ENCODE data around the gene KIF3C. TPM values are rescaled to one million over a fixed set of nuclear protein-coding genes. Genes with fewer than 3 reads are reported as not detected.
"Not testable (repeated sequence)": the region's sequence is repeated elsewhere in the genome, so short reads cannot be mapped to it uniquely, and the experiment has no call there.

Gene KIF3C
- total RNA-seq, 1 experiment from 2014 or later, result 25.8 TPM

DNA sequence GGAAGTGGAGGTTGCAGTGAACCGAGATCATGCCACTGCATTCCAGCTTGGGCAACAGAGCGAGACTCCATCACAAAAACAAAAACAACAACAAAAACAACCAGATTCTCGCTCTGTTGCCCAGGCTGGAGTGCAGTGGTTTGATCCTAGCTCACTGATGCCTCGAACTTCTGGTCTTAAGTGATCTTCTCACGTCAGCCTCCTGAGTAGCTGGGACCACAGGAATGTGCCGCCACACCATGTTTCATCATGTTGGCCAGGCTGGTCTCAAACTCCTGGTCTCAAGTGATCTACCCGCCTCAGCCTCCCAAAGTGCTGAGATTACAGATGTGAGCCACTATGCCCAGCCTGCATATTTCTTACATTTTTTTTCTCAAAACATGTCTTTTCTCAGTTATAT lies 64.9 kb downstream of the KIF3C start:
- DNase-seq (ENCODE audit: low read depth), result peak; percentile 13

DNA sequence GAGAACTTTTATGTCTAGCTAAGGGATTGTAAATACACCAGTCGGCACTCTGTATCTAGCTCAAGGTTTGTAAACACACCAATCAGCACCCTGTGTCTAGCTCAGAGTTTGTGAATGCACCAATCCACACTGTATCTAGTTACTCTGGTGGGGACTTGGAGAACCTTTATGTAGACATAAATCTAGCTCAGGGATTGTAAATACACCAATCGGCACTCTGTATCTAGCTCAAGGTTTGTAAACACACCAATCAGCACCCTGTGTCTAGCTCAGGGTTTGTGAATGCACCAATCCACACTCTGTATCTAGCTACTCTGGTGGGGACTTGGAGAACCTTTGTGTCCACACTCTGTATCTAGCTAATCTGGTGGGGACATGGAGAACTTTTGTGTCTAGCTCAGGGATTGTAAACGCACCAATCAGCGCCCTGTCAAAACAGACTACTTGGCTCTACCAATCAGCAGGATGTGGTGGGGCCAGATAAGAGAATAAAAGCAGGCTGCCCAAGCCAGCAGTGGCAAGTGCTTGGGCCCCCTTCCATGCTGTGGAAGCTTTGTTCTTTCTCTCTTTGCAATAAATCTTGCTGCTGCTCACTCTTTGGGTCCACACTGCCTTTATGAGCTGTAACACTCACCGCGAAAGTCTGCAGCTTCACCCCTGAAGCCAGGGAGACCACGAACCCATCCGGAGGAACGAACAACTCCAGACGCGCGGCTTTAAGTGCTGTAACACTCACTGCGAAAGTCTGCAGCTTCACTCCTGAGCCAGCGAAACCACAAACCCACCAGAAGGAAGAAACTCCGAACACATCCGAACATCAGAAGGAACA lies 66.1 kb downstream of the KIF3C start:
- DNase-seq (ENCODE audit: low read depth), result not testable (repeated sequence)

DNA sequence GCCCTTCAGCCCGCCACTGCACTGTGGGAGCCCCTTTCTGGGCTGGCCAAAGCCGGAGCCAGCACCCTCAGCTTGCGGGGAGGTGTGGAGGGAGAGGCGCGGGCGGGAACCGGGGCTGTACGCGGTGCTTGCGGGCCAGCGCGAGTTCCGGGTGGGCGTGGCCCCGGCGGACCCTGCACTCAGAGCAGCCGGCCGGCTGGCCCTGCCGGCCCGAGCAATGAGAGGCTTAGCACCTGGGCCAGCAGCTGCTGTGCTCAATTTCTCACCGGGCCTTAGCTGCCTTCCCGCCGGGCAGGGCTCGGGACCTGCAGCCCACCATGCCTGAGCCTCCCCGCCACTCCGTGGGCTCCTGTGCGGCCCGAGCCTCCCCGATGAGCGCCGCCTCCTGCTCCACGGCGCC lies 66.9 kb downstream of the KIF3C start:
- not testable (repeated sequence) for DNase-seq (ENCODE audit: low read depth)

DNA sequence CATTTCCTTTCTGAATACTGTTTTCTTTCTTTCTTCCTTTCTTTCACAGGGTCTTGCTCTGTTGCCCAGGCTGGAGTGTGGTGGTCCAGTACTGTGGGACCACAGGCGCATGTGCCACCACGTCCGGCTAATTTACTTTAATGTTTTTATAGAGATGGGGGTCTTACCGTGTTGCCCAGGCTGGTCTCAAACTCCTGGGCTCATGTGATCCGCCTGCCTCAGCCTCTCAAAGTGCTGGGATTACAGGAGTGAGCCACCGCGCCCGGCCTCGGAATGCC lies 68.7 kb downstream of the KIF3C start:
- not testable (repeated sequence) for DNase-seq (ENCODE audit: low read depth)

DNA sequence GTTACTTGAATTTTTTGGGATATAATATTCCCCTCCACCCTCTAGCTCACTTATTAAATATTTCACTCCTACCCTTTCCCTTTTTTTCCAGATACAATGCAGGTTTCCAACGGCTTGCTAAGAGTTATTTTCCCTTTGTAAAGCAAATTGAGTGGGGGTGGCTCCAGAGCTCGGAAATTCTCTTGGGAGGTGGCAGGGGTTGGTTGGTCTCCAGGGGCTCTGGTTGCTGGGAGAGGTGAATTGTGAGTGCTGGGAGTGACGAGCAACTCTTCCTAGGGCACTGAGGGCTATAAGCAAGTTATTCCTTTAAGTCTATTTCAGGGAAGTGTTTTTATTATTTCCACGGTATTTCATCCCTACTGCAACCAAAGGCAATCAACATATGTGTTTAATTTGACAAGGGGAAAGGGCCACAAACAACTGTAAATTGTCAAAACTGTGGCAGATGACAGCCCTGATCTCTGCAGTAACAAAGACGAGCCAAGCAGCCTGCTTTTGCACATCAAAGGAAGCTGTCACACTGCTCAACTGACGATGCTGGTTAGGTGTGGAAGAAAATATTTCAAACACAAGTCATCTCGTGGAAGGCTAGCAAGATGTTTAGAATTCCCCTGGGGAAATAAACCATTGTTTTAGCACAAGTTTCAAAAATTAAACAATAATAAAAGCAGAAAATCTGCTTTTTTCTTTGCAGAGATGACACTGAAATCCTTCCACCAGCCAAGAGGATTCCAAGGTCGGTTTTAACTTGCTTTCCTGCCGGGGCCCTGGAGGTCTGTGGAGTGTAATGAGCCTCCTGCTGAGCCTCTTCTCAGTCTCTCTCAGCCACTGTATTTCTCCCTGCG lies 69.2 kb downstream of the KIF3C start:
- DNase-seq (ENCODE audit: low read depth), result peak; percentile 21

DNA sequence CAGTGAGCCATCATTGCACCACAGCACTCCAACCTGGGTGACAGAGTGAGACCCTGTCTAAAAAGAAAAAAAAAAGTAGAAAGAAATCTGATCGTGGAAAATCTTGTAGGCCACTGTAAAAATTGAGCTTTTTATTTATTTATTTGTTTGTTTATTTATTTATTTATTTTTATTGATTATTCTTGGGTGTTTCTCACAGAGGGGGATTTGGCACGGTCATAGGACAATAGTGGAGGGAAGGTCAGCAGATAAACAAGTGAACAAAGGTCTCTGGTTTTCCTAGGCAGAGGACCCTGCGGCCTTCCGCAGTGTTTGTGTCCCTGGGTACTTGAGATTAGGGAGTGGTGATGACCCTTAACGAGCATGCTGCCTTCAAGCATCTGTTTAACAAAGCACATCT lies 72.7 kb downstream of the KIF3C start:
- not testable (repeated sequence) for DNase-seq (ENCODE audit: low read depth)

- DNase-seq (ENCODE audit: low read depth), result no peak
Observed at GRCh38 chr2:25905126-25905525, 77.2 kb downstream of the KIF3C start.

DNA sequence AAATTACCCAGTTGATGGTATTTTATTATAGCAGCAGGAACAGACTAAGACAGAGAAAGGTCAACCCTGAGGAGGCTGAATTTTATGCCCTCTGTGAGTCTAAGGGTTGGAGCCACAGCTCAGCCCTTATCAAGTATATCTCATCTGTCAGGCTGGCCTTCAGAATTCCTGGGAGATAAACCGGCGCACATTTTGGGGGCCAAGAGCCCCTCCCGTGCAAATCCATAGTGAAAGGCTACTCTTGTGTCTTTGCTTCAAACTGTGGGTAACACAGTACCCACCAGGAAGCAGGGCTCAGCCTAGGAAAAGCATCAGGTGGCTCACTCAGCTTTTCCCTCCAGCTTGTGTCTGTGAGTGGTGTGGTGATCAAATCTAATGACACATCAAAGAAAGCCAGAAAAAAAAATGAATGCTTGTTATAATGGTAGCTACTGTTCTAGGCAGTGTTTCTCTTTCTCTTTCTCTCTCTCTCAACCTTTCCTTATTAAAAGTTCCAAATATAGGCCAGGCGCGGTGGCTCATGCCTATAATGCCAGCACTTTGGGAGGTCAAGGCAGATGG lies 79.0 kb downstream of the KIF3C start:
- peak; percentile 10 for DNase-seq (ENCODE audit: low read depth)

DNA sequence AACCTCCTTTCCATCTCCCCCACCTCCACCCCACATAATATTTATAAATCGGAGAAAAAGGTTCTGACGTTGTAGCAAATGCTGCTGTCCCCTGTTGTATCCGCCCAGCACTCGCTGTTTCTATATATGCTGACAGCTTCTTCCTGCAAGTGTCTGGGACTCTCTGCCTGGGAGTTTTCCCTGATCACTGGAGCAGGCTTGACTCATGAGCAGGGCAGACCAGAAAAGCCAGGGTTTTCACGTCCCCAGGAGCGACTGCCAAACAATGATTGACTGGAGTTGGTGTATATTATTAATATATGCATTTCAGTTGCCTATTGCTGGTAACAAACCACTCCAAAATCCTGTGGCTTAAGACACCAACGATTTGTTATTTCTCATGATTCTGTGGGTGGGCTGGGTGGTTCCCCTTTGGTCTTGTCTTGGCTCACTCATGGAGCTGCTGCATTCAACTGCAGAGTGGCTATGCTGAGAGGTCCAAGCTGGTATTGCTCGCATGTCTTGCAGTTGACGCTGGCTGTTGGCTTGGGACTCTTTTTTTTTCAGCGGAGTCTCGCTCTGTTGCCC lies 82.8 kb downstream of the KIF3C start:
- DNase-seq (ENCODE audit: low read depth), result no peak

DNA sequence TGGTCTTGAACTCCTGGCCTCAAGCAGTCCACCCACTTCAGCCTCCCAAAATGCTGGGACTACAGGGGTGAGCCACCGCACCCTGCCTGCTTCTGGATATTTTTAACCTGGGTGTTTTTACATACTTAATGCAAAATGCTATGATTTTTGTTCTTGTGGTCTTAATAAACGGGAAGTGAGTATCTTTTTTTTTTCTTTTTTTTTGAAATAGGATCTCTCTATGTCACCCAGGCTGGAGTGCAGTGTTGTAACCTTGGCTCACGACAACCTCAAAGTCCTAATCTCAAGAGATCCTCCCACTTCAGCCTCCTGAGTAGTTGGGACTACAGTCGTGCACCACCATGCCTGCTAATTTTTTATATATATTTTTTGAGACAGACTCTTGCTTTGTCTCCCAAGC lies 84.8 kb downstream of the KIF3C start:
- no peak for DNase-seq (ENCODE audit: low read depth)

GRCh38 chr2:25896308-25896707 lies 86.0 kb downstream of the KIF3C start:
- not testable (repeated sequence) for DNase-seq (ENCODE audit: low read depth)

- no peak for DNase-seq (ENCODE audit: low read depth)
Observed at GRCh38 chr2:25895610-25896009, 86.7 kb downstream of the KIF3C start.

GRCh38 chr2:25895018-25895417 lies 87.3 kb downstream of the KIF3C start:
- DNase-seq (ENCODE audit: low read depth), result no peak

DNA sequence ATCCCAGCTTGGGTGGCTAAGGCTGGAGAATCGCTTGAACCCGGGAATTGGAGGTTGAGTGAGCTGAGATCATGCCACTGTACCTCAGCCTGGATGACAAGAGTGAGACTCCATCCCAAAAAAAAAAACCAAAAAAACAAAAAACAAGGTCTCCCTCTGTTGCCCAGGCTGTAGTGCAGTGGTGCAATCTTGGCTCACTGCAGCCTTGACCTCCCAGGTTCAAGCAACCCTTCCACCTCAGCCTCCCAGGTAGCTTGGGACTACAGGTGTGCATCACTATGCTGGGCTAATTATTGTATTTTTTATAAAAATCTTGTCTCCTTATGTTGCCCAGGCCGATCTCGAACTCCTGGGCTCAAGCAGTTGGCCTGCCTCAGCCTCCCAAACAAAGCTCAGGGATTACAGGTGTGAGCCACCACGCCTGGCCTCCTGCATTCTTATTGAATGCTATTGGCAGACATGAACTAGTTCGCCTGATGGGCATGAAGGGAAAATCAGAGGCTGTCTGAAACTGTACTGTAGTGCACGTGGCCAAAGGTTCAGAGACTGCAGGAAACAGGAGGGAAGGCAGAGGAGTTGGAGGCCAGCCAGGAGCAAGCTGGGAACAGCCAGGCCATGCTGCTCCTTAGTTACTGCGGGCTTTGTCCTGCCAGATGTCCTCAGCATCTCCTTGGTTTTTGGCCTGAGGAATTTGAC lies 88.0 kb downstream of the KIF3C start:
- DNase-seq (ENCODE audit: low read depth), result peak; percentile 62

DNA sequence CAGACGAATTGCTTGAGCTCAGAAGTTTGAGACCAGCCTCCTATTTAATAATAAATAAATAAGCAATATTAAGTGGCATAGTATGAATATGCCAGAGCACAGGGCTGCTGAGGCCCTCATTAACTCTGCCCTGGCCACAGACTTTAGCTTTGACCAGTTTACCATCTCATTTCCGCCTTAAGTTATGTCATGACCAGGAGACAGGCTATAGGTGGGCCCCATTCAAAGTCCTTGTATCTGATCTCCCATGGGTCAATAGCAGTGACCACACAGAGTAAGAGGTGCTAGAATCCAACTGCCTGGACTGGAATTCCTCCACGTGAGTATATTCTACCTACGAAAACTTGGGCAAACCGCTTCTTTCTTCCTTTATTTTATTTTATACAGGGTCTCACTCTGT lies 90.6 kb downstream of the KIF3C start:
- DNase-seq (ENCODE audit: low read depth), result no peak

- DNase-seq (ENCODE audit: low read depth), result no peak
Observed at GRCh38 chr2:25887624-25888242, 94.6 kb downstream of the KIF3C start.

GRCh38 chr2:25885933-25886332 lies 96.4 kb downstream of the KIF3C start:
- peak; percentile 70 for DNase-seq (ENCODE audit: low read depth)

- DNase-seq (ENCODE audit: low read depth), result no peak
Observed at GRCh38 chr2:25881764-25882163, 100.5 kb downstream of the KIF3C start.

GRCh38 chr2:25879133-25879730 lies 103.1 kb downstream of the KIF3C start:
- peak; percentile 77 for DNase-seq (ENCODE audit: low read depth)

DNA sequence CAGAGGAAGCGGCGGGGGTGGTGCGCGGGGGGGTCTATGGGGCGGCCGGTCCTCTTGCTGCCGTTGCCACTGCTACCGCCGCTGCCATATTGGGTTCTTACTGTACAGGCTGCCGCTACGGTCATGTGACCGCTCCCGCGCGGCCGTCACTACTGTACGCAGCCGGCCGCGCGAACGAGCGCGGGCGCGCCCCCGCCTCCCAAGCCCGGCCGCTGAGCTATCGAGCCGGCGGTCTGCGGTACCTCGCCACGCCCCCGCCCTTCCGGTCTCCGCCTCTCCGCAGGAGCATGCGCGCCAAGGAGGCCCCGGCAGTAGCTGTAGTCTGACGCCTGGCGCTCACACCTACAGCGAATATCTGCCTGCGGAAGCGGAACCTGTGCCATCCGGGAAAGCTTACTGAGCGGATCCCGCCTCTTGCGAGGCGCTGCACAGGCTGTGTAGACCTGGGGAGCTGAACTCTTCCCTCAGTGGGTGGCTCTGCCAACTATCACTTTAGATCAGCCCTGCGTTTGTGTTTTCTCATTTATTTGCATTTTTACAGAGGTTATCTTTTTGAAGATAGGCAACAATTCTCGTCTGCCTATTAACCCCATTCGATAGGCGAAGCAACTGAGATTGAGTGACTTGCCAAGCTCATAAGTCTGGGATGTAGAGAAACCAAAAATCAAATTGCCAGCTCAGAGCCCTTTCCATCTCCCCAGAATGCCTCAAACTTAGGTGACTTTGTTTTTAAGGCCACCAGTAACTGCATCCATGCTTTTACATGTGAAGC lies 103.8 kb downstream of the KIF3C start, which contains the start of gene ASXL2:
TSS of gene ASXL2 (minus strand) at position 127 of the 772 bp plus-strand sequence. CDS start 265 bp downstream, outside the sequence.
- peak; percentile 96 for DNase-seq (ENCODE audit: low read depth)

All from RPMI7951 (cell line).